HG02759 (cell line): ENCODE measurements around the gene ZNF335.
"Not testable (repeated sequence)": the region's sequence is repeated elsewhere in the genome, so short reads cannot be mapped to it uniquely, and the experiment has no call there.

Experiments used
- ATAC-seq: cut with Tn5 transposase; IDR thresholded peaks from one replicate; pipeline ENCODE4 v1.9.1; 2021; ENCODE audit warnings: mild to moderate bottlenecking, moderate library complexity; ENCODE audit not compliant: unreplicated experiment

The ZNF335 gene

GRCh38 chr20:46004187-46004586 lies 32.2 kb upstream of the ZNF335 start:
- no peak for ATAC-seq

GRCh38 chr20:46002008-46002407 lies 30.0 kb upstream of the ZNF335 start:
- no peak for ATAC-seq

DNA sequence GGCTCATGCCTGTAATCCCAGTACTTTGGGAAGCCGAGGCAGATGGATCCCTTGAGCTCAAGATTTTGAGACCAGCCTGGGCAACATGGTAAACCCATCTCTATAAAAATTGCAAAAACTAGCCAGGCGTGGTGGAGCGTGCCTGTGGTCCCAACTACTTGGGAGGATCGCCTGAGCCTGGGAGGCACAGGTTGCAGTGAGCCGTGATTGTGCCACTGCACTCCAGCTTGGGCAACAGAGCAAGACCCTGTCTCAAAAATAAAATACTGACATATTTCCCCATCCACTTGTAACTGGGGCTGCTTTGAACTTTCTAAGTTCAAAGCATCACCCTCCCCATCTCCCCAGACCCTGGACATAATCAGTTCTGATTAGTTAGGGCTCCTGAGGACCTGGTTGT lies 29.5 kb upstream of the ZNF335 start:
- ATAC-seq, result no peak

DNA sequence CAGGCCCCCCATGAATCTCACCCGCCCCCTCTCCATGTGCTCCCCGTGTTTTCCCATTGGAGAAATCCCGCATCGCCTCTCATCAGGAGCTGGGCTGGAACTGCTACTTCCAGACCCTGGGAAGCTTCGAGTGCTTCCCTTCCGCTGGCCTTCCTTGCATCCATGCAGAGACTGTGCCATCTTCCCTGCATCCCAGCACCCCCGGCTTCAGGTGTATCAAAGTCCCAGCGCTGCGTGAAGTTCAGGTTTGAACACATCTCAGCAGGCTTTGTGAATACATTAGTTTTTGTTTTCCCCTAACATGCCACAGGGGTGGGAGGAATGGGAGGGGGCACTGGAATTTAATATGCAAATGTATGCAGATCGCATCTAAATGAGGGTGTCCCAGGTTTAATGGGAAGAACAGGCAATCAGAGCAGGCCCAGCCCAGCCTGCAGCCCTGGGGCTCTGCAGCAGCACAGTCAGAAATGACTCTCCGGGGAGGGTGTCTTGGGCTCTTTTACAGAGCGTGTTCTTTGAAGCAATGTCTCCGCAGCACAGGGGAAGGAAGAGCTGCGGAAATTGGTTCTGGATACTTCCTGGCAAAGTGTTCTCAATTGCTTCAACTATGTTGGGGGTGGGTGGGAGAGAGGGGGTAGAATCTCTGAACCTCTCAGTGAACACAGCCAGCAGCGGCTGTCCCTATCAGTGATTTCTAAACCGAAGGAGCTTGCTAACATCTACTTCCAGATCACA lies 28.4 kb upstream of the ZNF335 start:
- no peak for ATAC-seq

DNA sequence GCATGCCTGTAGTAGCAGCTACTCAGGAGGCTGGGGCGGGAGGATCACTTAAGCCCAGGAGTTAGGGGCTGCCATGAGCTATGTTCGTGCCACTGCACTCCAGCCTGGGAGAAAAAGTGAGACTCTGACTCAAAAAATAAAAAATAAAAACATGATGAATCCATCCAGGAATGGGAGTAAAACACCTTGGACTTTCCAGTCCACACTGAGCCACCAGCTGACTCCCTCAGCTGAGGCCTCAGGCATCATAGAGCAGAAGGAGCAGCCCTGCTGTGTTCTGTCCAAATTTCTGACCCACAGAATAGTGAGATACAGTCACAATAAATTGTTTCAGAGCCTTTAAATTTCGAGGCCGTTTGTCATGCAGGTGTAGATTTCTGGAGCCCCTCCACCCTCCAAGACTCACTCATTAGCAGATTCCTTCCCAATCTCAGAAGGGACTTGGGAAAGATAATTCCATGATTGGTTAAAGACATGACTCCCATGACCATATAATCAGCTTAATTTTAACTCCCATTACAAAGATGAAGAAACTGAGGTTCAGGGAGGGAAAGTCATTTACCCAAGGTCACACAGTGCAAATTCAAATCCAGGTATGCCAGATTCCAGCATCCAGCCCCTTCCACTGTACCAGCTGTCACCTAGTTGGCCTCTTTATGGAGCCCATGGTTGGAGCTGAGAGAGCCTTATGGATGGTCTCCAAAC lies 27.7 kb upstream of the ZNF335 start:
- ATAC-seq, result no peak

- no peak for ATAC-seq
Observed at GRCh38 chr20:45998761-45999160, 26.8 kb upstream of the ZNF335 start.

DNA sequence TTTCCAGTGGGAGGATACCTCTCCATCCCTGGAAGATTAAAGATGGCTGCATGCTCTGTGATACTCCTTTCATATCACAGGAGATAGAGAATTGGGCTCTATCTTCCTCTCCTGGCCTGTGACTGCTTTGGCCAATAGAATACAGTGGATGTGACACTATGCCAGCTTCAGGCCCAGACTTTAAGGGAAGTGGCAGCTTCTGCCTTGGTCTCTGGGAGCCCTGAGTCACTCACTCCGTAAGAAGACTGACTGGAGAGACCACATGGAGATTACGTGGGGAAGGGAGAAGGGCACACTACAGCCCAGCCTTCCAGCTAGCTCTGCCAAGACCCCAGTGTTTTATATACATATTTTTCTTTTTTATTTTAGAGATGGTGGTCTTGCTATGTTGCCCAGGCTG lies 26.3 kb upstream of the ZNF335 start:
- no peak for ATAC-seq

GRCh38 chr20:45997187-45997586 lies 25.2 kb upstream of the ZNF335 start:
- no peak for ATAC-seq

DNA sequence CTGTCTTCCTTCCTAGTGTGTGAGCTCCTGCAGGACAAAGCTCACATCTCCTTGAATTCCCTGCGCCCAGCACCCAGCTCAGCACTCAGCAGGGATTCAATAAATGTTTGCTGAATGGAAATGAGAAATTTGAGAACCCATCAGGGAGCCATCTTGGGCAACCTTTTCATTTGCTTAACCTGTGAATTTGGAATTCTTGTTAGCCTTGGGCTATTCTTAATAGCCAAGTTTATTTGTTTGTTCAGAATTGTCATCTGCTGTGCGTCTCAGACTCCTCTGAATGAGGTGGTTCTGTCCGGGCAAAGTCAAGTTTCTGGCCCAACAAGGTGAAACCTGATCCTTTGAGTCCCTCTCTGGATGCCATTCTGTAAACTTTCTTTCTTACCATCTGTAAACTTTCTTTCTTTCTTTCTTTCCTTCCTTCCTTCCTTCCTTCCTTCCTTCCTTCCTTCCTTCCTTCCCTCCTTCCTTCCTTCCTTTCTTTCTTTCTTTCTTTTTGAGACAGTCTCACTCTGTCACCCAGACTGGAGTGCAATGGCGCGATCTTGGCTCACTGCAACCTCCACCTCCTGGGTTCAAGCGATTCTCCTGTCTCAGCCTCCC lies 23.6 kb upstream of the ZNF335 start:
- not testable (repeated sequence) for ATAC-seq

GRCh38 chr20:45994761-45995493 lies 22.9 kb upstream of the ZNF335 start:
- ATAC-seq, result no peak

- ATAC-seq, result no peak
Observed at GRCh38 chr20:45993197-45993951, 21.4 kb upstream of the ZNF335 start.

DNA sequence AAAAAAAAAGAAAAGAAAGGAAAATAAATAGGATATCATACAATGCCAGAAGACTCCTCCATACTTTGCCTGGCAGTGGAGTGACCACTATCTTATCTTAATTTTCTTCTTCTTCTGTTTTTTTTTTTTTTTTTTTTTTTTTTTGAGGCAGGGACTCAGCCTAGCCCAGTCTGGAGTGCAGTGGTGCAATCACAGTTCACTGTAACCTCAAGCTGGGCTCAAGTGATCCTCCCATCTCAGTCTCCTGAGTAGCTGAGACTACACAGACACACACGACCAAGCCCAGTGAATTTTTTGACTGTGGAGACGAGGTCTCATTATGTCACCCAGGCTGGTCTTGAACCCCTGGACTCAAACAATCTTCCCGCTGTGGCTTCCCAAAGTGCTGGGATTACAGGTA lies 19.6 kb upstream of the ZNF335 start:
- ATAC-seq, result no peak

DNA sequence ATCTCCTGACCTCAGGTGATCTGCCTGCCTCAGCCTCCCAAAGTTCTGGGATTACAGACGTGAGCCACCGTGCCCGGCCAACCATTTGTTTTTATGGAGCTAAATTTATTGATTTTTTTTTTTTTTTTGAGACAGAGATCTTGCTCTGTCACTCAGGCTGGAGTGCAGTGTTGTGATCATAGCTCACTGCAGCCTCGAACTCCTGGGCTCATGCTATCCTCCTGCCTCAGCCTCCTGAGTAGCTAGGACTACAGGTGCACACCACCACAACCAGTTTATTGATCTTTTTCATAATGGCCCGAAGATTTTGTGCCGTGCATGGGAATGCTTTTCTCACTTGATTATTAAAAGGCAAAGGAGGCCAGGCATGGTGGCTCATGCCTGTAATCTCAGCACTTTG lies 16.8 kb upstream of the ZNF335 start:
- ATAC-seq, result not testable (repeated sequence)

DNA sequence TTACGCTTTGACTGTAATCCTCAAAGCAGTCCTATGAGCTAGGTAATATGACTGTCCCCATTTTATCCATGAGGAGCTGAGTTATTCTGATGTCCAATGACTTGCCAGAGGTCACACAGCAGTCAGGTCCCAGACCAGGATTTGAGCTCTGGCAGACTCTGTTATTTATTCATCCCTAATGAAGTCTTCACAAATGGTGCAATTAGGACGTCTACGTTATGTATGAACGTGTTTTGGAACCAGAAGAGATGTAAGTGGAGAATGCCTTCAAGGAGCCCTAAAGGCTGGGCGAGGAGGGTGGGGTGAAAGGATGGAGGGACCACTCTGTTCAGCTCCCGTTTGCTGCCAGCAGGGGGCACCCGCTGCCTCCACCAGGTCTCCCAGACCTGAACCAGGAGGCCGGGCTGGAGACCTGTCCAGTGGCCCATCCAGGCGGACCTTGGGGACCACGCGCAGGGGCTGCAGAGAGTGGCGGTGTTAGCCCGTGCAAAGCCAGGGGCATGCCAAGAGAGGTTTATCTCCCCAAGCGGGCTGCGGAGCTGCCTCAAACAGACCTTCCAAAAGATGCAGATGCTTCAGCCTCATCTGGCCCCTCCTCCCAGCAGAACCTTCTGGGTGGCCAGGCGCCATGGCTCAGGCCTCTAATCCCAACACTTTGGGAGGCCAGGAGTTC lies 15.2 kb upstream of the ZNF335 start:
- no peak for ATAC-seq

DNA sequence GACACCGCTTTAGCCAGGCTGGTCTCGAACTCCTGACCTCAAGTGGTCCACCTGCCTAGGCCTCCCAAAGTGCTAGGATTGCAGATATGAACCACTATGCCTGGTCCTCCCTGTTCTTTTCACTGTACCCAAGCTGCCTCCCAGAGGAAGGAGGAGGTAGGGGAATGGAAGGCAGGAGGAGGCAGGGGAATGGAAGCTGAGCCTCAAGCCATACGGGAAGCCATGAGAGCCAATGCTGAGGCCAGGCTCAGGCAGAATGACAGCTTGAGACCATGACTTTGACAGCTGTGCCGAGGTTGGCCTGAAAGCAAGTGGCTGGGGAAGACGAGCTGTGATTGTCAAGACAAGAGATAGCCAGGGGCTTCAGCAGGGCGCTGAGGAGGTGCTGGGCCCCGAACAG lies 13.6 kb upstream of the ZNF335 start:
- ATAC-seq, result no peak

DNA sequence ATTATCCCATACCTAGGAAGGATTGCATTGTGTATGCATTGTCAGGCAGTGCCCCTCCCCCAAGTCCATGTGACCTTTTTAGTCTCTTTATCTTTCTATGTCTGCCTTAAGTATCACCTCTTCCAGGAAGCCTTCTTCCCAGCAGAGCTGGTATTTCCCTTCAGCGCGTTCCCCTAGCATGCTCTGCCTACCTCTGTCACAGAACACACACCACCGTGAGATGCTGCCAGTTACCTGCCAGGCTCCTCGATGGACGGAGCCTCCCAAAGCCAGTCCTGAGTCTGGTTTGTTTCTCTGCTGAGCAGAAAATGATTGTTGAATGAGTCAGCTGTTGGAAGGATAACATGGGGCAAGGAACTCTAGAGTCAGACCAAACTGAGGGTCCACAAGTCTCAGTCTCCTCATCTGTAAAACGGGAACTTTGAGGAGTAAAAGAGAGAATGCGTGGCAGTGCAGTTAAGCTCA lies 11.3 kb upstream of the ZNF335 start:
- no peak for ATAC-seq

- ATAC-seq, result no peak
Observed at GRCh38 chr20:45981261-45981660, 9.3 kb upstream of the ZNF335 start.

DNA sequence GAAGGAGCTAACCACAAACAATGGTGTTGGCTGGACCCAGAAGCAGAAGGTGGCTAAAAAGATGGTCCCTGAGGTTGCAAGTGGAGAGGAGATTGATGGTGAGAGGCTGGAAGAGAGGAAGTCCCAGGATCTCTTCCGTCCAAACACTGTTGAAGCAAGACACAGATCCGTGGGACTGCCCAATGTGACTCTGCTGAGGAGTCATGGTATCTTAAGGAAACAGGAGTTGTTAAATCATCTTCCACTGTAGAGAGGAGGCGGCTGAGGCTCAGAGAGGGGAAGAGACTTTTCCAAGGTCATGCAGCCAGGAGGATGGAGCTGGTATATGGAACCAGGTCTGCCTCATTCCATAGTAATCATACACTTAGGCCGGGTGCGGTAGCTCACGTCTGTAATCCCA lies 4.1 kb upstream of the ZNF335 start:
- no peak for ATAC-seq

DNA sequence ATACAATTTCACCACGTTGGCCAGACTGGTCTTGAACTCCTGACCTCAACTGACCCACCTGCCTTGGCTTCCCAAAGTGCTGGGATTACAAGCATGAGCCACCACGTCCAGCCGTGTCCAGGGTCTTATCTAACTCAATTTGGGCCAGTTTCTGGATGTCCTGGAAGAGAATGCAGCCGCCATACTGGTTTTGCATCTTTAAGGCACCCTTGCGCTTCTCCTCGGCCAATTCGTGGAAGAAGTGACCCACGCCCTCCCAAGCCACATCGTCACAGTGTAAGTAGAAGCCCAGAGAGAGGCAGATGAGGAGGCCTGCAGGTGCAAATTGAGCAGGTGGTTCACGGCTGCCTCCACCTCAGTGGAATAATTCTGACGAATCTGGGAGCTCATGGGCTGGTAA lies 3.7 kb upstream of the ZNF335 start:
- no peak for ATAC-seq

GRCh38 chr20:45974896-45975565 lies 3.0 kb upstream of the ZNF335 start:
- no peak for ATAC-seq
